IPS DF 4.7 (cell line): ENCODE results near the gene PRSS53.

ENCODE experiments used
- DNase-seq: peaks from one replicate; pipeline ENCODE4 v3.0.0-alpha.2; 2013; ENCODE audit warnings: low spot score; ENCODE audit errors: extremely low read depth

The PRSS53 gene

DNA sequence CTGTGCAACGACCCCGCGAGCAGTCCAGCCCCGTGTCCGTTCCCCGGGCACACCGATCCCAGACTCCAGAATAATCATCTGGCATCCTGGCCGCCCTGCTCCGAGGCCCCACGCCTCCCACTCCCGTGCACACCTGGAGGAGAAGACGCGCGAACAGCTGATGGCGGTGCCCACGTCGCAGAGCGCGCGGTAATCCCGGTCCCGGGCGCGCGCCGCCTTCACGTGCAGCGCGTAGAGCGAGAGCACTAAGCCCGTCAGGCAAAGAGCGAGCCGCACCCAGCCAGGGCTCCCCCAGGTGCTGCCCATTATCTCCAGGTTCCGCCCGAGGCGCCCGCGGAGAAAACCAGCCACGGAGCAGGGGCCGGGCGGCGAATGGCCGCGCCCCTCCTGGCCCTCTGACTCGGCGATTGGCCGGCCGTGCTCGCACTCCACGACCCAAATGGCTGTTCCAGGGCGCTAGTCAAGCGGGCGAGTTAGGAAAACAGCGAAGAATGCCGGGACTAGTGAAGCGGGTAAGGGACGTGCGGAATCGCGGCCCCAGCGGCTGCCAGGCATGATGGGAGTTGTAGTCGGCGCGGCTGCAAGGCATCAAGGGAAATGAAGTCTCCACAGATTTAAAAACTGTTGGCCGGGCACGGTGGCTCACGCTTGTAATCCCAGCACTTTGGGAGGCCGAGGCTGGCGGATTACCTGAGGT lies 5.8 kb upstream of the PRSS53 start, which contains the start of gene VKORC1:
VKORC1 (minus strand) TSS at position 374 of the 697 bp plus-strand sequence; CDS start at position 306, 68 bp downstream.
- no peak for DNase-seq

DNA sequence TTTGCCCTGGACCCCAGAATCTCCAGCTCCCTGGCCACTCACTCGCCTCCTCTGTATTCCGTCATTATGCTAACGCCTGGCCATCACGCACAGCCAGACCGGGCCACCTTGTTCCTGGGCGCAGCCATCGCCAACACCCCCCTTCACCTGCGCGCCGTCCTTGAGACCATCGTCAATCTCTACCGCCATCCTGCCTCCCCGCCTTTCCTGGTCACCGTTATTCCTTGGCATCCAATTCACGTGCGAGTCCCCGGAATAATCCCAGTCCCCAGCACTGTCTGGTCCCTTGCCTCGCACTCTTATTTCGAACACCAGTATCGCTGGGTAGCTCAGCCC lies 5.3 kb upstream of the PRSS53 start:
- DNase-seq, result no peak

- DNase-seq, result no peak
Observed at GRCh38 chr16:31093132-31093703, 4.5 kb upstream of the PRSS53 start.

- no peak for DNase-seq
Observed at GRCh38 chr16:31092330-31092729, 3.6 kb upstream of the PRSS53 start.

- no peak for DNase-seq
Observed at GRCh38 chr16:31090540-31090939, 1.8 kb upstream of the PRSS53 start.

DNA sequence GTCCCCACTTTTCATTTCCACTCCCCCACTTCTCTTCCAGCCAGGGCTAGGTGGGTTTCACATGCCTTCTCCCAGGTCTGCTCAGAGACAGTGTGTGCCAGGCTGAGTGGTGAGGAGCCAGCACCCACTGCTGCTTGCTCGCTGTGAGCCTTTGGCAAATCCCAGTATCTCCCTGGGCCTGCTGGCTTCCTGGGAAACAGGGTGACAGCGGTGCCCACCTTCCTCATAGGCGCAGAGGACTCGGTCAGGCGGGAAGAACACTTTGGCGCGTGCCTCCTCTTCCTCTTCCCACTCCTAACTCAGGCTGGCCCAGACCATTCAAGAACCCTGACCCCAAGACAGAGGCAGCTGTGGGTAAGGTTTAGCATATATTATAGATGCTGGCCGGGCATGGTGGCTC lies 456 bp upstream of the PRSS53 start:
- no peak for DNase-seq

DNA sequence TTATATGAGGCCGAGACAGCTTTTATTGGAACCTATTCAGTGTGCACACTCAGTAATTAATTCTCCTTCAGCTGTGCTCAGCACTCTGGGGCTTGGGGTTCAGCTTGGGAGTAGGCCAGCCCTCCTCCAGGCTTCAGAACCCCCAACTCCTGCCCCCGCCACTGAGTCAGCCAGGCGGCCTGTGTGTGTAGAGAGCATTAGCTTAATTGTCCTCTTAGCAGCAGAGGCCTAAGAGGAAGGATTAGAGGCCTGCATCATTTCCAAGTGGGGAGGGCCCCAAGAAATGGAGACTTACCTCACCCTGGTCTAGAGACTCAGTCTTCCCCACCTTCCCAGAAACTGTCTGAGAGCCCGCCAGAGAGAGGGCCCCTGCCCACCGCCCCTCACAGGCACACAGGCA lies 772 bp downstream of the PRSS53 start:
- no peak for DNase-seq

DNA sequence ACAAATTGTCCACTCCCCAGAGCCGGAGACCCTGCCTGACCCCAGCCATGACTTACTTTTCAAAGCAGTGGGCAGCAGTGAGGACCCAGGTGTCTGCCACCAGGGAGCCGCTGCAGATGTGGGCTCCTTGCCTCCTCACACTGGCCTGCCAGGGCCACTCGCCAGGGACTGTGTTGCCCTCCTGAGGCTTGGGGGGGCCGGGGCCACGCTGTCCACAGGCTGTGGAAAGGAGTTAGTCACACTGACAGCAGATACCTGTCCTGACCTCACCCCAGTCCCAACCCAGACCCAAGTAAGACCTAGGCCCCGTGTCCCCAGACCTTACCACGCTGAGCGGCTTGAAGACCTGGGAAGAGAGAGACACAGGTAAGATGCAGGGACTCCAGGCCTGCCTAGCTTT lies 1.3 kb downstream of the PRSS53 start:
- DNase-seq, result no peak

GRCh38 chr16:31086629-31086906 lies 2.2 kb downstream of the PRSS53 start:
- DNase-seq, result no peak

DNA sequence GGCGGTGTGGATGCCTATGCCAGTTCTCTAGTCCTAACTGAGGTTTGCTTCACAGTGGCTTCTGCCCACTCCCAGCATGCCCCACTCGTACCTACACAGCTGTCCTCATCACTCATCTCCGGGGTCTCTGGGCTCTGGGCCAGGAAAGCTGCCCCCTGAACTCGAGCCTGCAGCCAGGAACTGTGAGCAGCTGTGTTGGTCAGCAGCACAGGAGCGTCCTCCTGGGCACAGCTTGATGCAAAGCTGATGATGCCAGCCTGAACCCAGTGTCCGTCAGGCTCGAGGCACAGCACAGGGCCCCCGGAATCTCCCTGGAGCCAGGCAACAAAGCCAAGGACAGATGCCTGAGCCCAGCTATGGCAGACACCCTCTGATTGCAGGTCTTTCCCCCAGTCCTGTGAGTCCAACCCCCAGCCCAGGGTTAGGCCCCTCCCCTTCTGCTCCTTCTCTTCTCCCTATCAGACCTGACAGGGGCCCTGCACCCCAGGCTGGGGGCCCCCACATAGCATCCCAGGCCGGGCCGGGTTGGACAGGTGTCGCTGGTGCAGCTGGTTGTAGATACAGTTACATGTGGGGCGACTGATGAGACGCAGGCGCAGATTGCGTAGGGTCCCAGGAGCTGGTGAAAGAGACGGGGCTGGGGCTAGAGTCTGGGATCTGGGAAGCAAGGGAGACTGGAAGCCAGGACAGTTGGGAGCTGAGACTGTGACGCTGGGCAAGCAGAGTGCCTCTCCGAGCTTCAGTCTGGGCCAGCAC lies 2.7 kb downstream of the PRSS53 start:
- DNase-seq, result no peak

- DNase-seq, result no peak
Observed at GRCh38 chr16:31085411-31085810, 3.3 kb downstream of the PRSS53 start.

DNA sequence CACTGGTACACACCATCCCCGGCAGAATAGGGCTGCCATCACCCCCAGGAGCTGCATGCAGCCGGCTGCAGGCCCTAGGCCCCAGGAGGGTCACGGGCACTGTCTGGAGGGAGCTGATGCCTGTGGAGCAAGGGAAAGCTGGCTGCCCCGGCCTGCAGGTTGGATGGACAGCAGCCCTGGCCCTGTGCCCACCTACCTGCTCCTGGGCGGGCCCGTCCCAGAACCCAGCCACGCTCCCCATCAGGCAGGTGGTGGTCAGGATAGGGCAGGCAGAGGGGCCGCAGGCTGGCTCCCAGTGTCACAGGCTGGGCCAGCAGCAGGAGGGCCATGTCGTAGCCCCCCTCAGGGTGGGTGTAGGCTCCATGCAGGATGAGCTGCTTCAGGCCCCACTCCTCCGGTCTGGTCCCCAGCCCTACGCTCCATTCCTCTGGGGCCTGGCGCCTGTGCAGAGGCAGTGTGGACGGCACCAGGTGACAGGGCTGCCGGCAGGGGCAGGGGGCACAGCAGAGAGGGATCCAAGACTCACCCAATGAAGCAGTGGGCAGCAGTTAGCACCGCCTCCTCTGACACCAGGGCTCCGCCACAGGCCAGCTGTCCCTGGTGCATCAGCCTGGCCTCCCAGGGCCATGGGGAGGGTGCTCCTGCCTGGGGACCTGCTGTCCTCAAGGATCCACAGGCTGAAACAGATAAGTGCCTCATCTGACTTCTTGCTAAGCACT lies 4.0 kb downstream of the PRSS53 start:
- DNase-seq, result no peak

DNA sequence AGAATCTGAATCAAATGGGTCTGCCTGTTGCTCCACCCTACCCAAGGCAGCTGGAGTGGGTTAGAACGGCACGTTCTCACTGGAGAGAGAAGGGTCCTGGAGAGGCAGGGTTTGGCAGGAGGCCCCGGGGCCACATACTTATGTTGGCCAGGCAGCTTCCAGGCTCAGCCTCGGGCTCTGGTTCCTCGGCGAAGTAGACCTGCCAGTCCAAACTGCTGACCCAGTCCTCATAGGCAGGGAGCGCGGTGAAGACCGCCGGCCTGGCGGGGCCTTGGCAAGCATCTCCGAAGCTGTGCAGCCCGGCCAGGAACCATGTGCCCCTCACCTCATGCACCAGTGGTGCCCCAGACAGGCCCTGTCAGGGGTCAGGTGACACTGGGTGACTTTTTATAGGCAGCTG lies 4.8 kb downstream of the PRSS53 start:
- no peak for DNase-seq

DNA sequence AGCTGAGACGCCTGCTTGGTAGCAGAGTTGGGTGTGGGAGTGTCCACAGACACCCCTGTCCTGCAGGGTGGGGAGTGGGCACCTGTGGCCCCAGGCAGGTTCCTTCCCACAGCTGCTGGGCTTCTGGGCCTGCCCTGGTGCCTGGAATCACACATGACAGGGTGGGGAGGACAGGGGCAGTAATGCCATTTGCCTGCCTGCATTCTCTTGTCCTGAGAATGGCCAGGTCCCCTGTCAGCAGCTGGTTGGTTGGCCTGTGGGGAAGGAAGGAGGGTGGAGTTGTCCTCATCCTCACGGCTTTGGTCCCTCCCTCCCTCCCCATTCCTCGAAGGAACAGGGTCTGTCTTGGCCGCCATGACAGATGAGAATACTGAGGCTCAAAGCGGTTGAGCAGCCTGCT lies 5.2 kb downstream of the PRSS53 start:
- no peak for DNase-seq

- no peak for DNase-seq
Observed at GRCh38 chr16:31083081-31083480, 5.7 kb downstream of the PRSS53 start.

DNA sequence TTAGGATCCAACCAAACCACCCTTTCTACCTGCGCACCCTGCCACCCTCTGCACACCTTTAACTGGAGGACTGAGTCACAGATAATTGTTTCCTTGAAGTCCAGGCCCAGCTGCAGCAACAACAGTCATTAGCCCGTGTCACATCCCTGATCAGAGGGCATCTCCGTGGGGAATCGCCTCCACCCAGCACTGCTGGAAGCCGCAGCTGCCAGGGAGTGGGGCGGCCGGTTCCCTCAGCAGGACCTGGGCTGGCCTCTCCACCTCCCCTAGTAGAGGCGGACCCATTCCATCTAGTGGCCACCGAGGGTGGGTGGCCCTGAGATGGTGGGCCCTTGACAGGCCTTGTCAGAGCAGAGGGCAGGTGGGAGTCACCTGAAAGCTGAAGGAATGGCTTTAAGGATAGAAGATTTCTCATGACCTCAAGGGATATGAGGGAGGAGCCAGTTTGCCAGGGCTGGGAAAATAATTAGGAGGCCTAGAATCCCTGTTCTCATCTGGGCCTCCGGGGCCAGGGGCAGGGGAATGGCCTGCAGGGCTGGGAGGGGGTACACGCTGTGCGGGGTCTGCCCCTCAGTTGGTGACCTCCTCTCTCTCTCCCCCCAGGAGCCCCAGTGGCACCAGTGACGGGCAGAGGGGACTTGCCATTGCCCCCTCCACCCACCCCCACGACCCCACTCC lies 6.2 kb downstream of the PRSS53 start:
- no peak for DNase-seq

DNA sequence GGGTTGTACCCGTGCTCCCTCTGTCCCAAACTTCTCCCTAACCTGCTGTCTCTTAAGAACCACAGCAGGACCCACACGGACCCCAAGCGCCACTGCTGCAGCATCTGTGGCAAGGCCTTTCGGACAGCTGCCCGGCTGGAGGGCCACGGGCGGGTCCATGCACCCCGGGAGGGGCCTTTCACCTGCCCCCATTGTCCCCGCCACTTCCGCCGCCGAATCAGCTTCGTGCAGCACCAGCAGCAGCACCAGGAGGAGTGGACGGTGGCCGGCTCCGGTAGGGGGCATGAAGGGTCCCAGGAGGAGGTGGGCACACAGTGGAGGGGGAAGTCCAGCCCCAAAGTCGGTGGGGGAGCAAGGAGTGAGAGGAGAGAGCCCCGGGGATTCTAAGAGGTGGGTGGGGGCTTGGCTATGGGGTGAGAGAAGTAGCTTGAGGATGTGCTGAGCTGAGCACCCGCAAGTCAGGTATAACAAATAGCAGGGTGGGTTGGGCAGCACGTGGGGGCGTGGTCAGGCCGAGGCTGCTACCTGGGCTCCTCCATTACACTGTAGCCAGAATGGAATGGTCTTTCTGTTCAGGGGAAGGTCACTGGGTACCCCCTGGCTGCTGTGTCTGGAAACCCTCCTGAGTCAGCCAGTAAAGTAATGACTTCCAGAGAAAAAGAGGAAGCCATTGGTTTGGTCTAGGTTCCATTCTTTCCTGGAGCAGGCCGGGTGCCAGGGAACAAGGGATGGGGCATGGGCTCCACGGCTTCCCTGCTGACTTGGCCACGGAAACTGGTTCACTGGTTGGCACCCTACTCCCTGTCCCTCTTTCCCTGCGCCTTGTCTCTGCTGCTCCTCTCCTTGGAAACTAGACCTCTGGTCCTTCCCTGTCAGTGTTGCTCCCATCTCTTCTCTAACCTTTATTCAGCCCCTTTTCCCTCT lies 7.1 kb downstream of the PRSS53 start:
- DNase-seq, result no peak

- no peak for DNase-seq
Observed at GRCh38 chr16:31080756-31081419, 7.9 kb downstream of the PRSS53 start.

- DNase-seq, result no peak
Observed at GRCh38 chr16:31080035-31080629, 8.6 kb downstream of the PRSS53 start.
